Activated naive CD8-positive, alpha-beta T cell treated with anti-CD3 and anti-CD28 coated beads, Interleukin-2, amount 50 U/mL, for 16 hours (primary cell): ENCODE results near the gene TIMP3.

ENCODE experiments used
- DNase-seq: peaks from one replicate; pipeline ENCODE4 v3.0.0-alpha.2; 2020; ENCODE audit warnings: low read depth, low spot score

The TIMP3 gene

DNA sequence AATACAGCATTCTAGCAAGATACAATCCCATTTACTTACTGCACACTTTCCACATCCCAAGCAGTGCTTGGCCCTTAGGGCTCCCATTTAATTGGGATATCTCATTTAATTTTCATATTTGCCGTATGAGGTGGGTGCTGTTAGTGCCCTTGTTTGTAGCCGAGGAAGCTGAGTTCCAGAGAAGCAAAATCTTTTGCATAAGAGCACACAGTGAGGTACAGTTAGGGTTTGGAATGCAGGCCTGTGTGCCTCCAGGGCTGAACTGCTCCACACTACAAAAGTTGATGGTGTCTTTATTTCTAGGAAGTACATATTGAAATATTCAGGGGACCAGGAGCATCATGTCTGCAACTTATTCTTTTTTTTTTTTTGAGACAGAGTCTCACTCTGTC, 15.5 kb upstream of the TIMP3 start:
- DNase-seq = no peak

GRCh38 chr22:32788904-32789624, 12.4 kb upstream of the TIMP3 start:
- no peak for DNase-seq

- DNase-seq = no peak
Observed at GRCh38 chr22:32789797-32790620, 11.5 kb upstream of the TIMP3 start.

- DNase-seq = no peak
Observed at GRCh38 chr22:32791056-32791455, 10.4 kb upstream of the TIMP3 start.

DNA sequence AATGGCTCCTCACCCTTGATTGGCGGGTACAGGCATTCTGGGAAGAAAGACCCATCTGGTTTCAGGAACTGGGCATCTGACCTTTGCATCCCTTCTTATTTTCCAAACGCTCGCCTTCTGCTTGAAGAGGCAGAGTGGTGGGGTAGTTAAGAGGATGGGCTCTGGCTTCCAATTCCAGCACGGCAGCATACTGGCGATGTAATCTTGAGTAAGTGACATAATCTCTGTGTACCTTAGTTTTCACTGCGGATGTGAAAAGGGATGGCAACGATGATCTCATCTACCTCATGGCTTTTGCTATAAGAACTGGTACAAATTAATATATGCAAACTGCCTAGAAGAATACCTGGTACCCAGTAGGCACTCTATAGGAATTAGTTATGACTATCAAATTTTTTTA, 10.0 kb upstream of the TIMP3 start:
- no peak for DNase-seq

GRCh38 chr22:32793589-32793988, 7.9 kb upstream of the TIMP3 start:
- no peak for DNase-seq

DNA sequence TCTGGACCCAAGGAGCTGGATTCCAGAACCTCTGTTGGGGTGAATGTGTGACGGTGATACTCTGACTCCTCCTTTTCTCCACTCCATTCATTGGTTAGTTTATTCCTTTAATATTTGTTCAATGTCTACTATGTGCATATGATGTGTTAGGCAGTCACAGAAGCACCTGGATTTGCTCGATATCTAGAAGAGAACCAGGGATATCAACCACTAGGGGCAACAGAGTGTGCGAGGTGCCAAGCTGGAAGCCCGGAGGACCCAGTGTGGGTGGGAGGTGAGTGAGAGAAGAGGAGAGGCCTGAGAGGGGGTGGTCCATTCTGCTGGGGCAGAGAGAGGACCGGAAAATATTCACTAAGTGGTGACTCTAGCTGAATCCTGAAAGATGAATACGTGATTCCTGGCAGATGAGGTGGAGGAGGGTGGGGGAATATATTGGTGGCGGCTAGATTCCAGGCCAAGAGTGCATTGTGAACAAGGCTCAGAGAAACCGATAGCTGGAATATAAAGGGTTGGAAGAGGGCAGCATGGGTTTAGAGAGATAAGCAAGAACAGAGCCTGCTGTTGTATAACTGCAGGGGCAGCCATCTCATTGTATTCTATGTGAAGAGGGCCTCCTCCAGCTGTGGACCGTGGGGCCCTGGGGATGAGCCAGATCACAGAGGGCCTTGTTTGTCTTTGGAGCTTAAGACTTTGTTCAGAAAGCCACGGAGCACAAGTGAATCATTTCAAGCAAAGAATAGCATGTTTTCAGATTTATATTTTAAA, 6.9 kb upstream of the TIMP3 start:
- no peak for DNase-seq

DNA sequence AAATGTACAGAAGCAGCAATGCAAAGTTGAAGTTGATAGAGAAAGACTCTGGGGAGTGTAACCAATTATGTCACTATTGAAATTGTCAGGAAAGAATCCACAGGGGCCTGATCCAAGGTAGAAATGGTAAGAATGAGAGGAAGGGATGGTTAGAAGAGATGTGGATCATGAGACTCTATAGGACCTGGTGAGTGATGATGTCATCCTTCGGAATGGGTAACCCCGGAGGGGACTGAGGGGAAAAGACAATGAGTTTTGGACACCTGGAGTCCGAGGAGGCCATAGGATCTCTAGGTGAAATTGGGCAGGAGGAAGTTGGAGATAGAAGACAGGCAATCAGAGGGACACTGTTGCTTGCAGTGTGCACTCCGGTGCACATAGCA, 6.3 kb upstream of the TIMP3 start:
- no peak for DNase-seq

DNA sequence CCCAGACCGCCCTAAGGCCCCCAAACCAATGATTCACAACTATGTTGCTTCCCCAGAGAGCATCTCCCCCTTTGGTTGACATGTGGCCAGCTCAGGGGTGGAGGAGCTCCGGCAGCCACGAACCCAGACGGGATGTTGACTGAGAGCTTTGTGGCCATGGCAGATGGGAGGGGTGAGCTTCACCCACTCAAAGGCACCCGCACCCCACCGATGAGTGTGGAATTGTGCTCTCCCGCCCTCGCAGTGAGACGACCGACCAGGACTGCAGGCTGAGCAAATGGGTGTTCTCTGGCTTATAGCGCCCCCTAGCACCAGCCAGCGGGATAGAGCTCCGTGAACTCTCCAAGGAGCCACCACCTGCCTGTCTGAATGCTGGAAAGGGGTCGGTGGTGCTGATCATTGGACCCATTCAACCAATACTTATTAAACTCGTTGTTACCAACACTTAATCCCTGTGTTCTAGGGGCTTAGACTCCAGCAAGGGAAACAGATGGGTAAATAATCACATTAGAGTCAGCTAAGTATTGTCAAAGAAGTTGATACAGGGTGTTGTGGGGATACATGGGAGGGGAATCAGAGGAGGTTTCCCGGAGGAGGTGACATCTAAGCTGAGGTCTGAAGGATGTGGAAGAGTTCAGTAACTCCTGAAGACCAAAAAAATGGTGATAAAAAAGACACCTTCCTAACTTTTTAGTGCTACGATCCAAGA, 4.5 kb upstream of the TIMP3 start:
- DNase-seq = peak; percentile 11

- no peak for DNase-seq
Observed at GRCh38 chr22:32799496-32799895, 2.0 kb upstream of the TIMP3 start.

- DNase-seq = no peak
Observed at GRCh38 chr22:32800158-32800882, 1.2 kb upstream of the TIMP3 start.

DNA sequence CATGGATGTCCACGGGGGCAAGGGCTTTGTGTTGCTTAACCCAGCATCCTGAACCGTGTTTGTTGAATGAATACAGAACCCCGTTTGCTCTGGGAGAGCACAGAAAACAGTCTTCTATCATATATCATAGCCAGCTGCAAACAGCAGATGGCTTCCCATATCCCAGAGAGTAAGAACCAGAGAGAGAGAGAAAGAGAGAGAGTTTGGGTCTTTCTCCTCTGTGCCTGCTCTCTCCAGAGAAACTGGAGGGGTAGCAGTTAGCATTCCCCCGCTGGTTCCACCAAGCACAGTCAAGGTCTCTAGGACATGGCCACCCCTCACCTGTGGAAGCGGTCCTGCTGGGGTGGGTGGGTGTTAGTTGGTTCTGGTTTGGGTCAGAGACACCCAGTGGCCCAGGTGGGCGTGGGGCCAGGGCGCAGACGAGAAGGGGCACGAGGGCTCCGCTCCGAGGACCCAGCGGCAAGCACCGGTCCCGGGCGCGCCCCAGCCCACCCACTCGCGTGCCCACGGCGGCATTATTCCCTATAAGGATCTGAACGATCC, 440 bp upstream of the TIMP3 start:
- no peak for DNase-seq

DNA sequence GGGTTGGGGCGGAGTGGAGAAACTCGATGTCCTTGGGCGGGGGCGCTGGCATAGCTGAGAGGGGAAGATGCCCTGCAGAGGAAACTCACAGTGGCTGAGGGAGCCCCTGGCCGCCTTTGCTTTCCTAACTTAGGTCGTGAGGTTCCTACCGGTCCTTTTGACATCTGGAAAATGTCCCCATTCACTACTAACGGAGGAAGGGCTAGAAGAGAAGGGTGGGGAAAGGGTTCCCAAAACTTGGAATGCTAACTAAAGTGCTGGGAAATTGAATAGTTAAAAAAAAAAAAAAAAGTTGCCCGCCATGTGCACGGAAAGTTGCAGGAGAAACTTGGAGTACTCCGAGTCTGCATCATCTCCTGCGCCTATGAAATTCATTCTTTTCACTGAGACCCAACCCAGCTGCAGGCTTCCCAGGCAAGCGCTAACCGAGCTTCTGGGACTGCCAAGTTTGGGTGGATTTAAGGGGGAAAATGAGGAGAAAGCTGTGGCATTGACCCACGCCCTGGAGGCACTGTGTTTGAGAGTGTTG, 796 bp downstream of the TIMP3 start:
- DNase-seq = no peak

DNA sequence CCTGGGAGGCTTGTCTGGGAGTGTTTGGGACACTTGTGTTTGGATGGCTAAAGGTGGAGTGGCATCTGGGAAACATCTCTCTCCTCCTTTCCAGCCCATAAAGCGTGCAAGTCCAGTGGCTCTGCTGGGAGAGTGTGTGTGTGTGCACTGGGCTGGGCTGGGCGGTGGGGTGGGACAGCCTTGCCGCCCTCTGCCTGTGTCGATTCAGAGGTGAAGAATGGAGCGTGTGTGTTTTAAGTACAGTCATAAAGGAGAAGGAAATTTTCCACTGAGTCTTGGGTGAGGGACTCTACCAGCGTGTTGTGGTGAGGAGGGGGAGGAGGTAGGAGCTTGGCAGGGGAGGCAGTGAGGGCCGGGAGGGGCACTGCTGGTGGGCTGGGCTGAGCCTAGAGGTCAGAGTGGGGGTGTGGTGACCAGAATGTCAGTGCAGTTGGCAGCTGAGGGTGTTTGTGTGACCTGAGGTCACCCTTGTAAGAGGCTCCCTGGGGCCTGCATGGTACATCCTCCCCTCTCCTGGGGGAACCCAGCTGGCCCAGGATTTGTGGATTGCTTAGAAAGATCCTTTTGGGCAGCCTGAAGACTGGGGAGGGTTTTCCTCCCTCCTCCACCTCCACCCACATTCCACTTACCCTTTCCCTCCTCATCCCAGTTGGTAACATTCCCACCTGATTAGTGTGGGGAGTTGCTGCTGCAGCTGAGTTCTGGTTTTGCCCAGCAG, 1.7 kb downstream of the TIMP3 start:
- no peak for DNase-seq

GRCh38 chr22:32803738-32804435, 2.4 kb downstream of the TIMP3 start:
- no peak for DNase-seq

GRCh38 chr22:32804531-32805360, 3.2 kb downstream of the TIMP3 start:
- no peak for DNase-seq

DNA sequence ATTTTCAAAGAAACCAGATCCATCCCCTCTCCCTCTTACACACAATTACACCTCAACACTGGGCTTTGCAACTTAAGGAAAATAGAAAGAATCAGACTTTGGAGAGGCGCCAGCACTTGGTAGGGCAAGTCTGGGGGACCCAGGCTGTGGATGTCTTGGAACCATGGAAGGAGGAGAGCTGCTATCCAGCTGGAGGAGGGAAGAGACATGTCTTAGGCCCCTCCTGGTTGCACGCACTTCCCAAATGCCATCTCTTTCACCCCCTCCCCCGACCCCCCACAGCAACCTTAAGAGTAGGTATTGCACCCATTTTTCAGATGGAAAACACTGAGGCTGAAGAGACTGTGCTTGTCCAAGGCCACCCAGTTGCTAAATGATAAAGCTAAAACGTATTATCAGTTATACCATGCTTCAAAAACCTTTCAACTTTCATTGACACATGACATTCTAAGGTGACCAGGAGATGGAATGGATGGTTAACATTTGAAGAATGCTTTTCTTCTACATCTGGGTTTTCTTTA, 3.9 kb downstream of the TIMP3 start:
- DNase-seq = no peak

DNA sequence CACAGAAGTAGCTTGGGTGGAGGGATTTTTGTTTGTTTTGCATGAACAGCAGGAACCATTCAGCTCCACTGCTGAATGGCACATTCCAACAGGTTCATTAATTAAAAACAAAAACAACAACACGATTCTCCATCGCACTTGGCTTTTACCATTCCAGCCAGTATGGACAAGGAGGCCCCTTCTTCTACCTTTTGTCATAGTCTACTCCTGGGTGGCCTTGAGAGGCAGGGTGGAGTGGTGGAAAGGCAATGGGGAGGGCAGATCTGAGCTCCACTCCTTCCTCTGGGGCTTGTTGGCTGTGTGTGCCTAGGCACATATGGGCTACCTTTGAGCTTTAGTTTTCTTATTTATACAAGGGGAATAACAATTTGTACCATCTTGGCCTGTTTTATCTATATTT, 4.8 kb downstream of the TIMP3 start:
- no peak for DNase-seq
